WTC11 (cell line): Measurements from ENCODE around the gene METTL1. TPM values are rescaled to one million over a fixed set of nuclear protein-coding genes. Genes with fewer than 3 reads are reported as not detected.

Experiments
- CREM ChIP-seq: sonication (generic); formaldehyde crosslinking; IDR thresholded peaks from 2 replicates; pipeline ENCODE4 v1.8.1; 2022; ENCODE audit warnings: mild to moderate bottlenecking, missing genetic modification reagents, moderate library complexity
- CTCF ChIP-seq: fragments of 200-600 bp; IDR thresholded peaks from 2 replicates; pipeline ENCODE4 v1.8.0; 2022; ENCODE audit warnings: antibody characterized with exemption
- ELF4 ChIP-seq: sonication (generic); formaldehyde crosslinking; IDR thresholded peaks from 2 replicates; pipeline ENCODE4 v1.8.1; 2022; ENCODE audit warnings: low read depth, mild to moderate bottlenecking, moderate library complexity, missing genetic modification reagents
- EMX1 ChIP-seq: fragments of 250-450 bp; sonication (Bioruptor Pico); IDR thresholded peaks from 2 replicates; pipeline ENCODE4 v1.8.0; 2021; ENCODE audit warnings: mild to moderate bottlenecking
- FOXP1 ChIP-seq: sonication (generic); formaldehyde crosslinking; IDR thresholded peaks from 2 replicates; pipeline ENCODE4 v1.8.0; 2022; ENCODE audit warnings: missing genetic modification reagents, mild to moderate bottlenecking, moderate library complexity, borderline replicate concordance
- GABPB1 ChIP-seq: sonication (generic); formaldehyde crosslinking; IDR thresholded peaks from 2 replicates; pipeline ENCODE4 v1.8.1; 2023; ENCODE audit warnings: mild to moderate bottlenecking, missing genetic modification reagents
- HMGA2 ChIP-seq: fragments of 250-450 bp; sonication (Bioruptor Pico); IDR thresholded peaks from 2 replicates; pipeline ENCODE4 v1.4.0; 2021; ENCODE audit warnings: mild to moderate bottlenecking, moderate library complexity
- JUN ChIP-seq: sonication (generic); formaldehyde crosslinking; IDR thresholded peaks from 2 replicates; pipeline ENCODE4 v1.8.0; 2023; ENCODE audit warnings: mild to moderate bottlenecking, missing genetic modification reagents
- NR3C1 ChIP-seq: sonication (generic); formaldehyde crosslinking; conservative IDR thresholded peaks from 2 replicates; pipeline ENCODE4 v1.8.1; 2023; ENCODE audit warnings: low read depth, mild to moderate bottlenecking, missing genetic modification reagents
- SMAD3 ChIP-seq: sonication (generic); formaldehyde crosslinking; IDR thresholded peaks from 2 replicates; pipeline ENCODE4 v1.8.0; 2022; ENCODE audit warnings: missing genetic modification reagents, mild to moderate bottlenecking, borderline replicate concordance
- SOX15 ChIP-seq: fragments of 250-450 bp; sonication (Bioruptor Pico); IDR thresholded peaks from 2 replicates; pipeline ENCODE4 v1.9.0; 2021; ENCODE audit warnings: mild to moderate bottlenecking
- SP1 ChIP-seq: sonication (generic); formaldehyde crosslinking; conservative IDR thresholded peaks from 2 replicates; pipeline ENCODE4 v1.8.1; 2022; ENCODE audit warnings: missing genetic modification reagents
- TEAD1 ChIP-seq: sonication (generic); formaldehyde crosslinking; IDR thresholded peaks from 2 replicates; pipeline ENCODE4 v1.8.0; 2022; ENCODE audit warnings: mild to moderate bottlenecking, missing genetic modification reagents
- USF1 ChIP-seq: sonication (generic); formaldehyde crosslinking; IDR thresholded peaks from 2 replicates; pipeline ENCODE4 v1.8.0; 2022; ENCODE audit warnings: mild to moderate bottlenecking, missing genetic modification reagents
- ZBTB43 ChIP-seq: sonication (generic); formaldehyde crosslinking; IDR thresholded peaks from 2 replicates; pipeline ENCODE4 v1.8.1; 2023; ENCODE audit warnings: mild to moderate bottlenecking, missing genetic modification reagents
- ZNF219 ChIP-seq: sonication (generic); formaldehyde crosslinking; IDR thresholded peaks from 2 replicates; pipeline ENCODE4 v1.8.0; 2023; ENCODE audit warnings: missing genetic modification reagents, mild to moderate bottlenecking, borderline replicate concordance
- ZNF317 ChIP-seq: sonication (generic); formaldehyde crosslinking; IDR thresholded peaks from 2 replicates; pipeline ENCODE4 v1.8.1; 2023; ENCODE audit warnings: low read depth, mild to moderate bottlenecking, moderate library complexity, missing genetic modification reagents, borderline replicate concordance
- ZNF416 ChIP-seq: fragments of 250-450 bp; sonication (Bioruptor Pico); IDR thresholded peaks from 2 replicates; pipeline ENCODE4 v1.9.0; 2021; ENCODE audit warnings: mild to moderate bottlenecking, inconsistent platforms
- ZNF425 ChIP-seq: fragments of 250-450 bp; sonication (Bioruptor Pico); conservative IDR thresholded peaks from 2 replicates; pipeline ENCODE4 v1.9.0; 2021; ENCODE audit warnings: mild to moderate bottlenecking
- ZNF671 ChIP-seq: fragments of 250-450 bp; sonication (Bioruptor Pico); IDR thresholded peaks from 2 replicates; pipeline ENCODE4 v1.8.0; 2021; ENCODE audit warnings: mild to moderate bottlenecking
- total RNA-seq: library from RNA; stranded (reverse); gene quantifications from 3 replicates; pipeline ENCODE4 v1.2.3, GENCODE V29; 2021
- TF ChIP-seq, protein P1 (sequence below): fragments of 250-450 bp; sonication (Bioruptor Pico); IDR thresholded peaks from 2 replicates; pipeline ENCODE4 v1.8.0; 2021; ENCODE audit warnings: mild to moderate bottlenecking
- TF ChIP-seq, protein P2 (sequence below): sonication (generic); formaldehyde crosslinking; IDR thresholded peaks from 2 replicates; pipeline ENCODE4 v1.8.1; 2023; ENCODE audit warnings: mild to moderate bottlenecking, missing genetic modification reagents, moderate library complexity
- TF ChIP-seq, protein P3 (sequence below): sonication (generic); formaldehyde crosslinking; IDR thresholded peaks from 2 replicates; pipeline ENCODE4 v1.8.1; 2023; ENCODE audit warnings: mild to moderate bottlenecking, missing genetic modification reagents, borderline replicate concordance
- TF ChIP-seq, protein P4 (sequence below): fragments of 250-450 bp; sonication (Bioruptor Pico); IDR thresholded peaks from 2 replicates; pipeline ENCODE4 v1.9.0; 2021; ENCODE audit warnings: mild to moderate bottlenecking, borderline replicate concordance

METTL1 gene
- total RNA-seq, 1 experiment from 2014 or later: 25.5 TPM

DNA sequence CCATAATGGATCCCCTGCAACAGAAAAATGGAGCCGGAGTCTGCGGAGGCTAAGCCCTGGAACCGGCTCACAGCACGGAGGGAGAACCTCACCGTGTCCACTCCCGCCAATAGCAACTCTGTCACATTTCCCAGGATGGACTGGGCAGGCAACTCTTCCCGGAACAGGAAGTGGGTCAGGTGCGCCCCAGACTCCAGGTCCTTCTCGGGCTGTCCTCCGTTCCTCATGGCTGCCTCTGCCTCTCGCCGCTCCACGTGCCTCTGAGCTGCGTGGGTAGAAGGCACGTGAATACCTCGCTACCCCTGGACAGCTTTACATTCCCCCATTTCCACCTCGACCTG is 7.3 kb downstream of the METTL1 start (continued):
- TF ChIP-seq SP1 (peak; percentile 15; the same call in 1 of the 2 replicates), CREM (CRISPR knock-in tag) (no peak), ELF4 (CRISPR knock-in tag) (no peak), CTCF (no peak), NR3C1 (CRISPR knock-in tag) (no peak), SOX15 (CRISPR knock-in tag) (no peak), EMX1 (CRISPR knock-in tag) (no peak), ZNF416 (CRISPR knock-in tag) (no peak), JUN (CRISPR knock-in tag) (no peak), HMGA2 (no peak), TEAD1 (CRISPR knock-in tag) (no peak), USF1 (CRISPR knock-in tag) (peak; percentile 71; the same call in 1 of the 2 replicates), ZBTB43 (CRISPR knock-in tag) (peak; percentile 31; the same call in 1 of the 2 replicates), FOXP1 (no peak), SMAD3 (no peak), GABPB1 (CRISPR knock-in tag) (no peak), ZNF671 (CRISPR knock-in tag) (no peak), ZNF317 (CRISPR knock-in tag) (no peak), ZNF219 (no peak), ZNF425 (no peak)
- TF ChIP-seq, protein P1, sequence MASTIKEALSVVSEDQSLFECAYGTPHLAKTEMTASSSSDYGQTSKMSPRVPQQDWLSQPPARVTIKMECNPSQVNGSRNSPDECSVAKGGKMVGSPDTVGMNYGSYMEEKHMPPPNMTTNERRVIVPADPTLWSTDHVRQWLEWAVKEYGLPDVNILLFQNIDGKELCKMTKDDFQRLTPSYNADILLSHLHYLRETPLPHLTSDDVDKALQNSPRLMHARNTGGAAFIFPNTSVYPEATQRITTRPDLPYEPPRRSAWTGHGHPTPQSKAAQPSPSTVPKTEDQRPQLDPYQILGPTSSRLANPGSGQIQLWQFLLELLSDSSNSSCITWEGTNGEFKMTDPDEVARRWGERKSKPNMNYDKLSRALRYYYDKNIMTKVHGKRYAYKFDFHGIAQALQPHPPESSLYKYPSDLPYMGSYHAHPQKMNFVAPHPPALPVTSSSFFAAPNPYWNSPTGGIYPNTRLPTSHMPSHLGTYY (CRISPR knock-in tag): no peak
- TF ChIP-seq, protein P2, sequence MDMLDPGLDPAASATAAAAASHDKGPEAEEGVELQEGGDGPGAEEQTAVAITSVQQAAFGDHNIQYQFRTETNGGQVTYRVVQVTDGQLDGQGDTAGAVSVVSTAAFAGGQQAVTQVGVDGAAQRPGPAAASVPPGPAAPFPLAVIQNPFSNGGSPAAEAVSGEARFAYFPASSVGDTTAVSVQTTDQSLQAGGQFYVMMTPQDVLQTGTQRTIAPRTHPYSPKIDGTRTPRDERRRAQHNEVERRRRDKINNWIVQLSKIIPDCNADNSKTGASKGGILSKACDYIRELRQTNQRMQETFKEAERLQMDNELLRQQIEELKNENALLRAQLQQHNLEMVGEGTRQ (CRISPR knock-in tag): peak; percentile 34
- TF ChIP-seq, protein P3, sequence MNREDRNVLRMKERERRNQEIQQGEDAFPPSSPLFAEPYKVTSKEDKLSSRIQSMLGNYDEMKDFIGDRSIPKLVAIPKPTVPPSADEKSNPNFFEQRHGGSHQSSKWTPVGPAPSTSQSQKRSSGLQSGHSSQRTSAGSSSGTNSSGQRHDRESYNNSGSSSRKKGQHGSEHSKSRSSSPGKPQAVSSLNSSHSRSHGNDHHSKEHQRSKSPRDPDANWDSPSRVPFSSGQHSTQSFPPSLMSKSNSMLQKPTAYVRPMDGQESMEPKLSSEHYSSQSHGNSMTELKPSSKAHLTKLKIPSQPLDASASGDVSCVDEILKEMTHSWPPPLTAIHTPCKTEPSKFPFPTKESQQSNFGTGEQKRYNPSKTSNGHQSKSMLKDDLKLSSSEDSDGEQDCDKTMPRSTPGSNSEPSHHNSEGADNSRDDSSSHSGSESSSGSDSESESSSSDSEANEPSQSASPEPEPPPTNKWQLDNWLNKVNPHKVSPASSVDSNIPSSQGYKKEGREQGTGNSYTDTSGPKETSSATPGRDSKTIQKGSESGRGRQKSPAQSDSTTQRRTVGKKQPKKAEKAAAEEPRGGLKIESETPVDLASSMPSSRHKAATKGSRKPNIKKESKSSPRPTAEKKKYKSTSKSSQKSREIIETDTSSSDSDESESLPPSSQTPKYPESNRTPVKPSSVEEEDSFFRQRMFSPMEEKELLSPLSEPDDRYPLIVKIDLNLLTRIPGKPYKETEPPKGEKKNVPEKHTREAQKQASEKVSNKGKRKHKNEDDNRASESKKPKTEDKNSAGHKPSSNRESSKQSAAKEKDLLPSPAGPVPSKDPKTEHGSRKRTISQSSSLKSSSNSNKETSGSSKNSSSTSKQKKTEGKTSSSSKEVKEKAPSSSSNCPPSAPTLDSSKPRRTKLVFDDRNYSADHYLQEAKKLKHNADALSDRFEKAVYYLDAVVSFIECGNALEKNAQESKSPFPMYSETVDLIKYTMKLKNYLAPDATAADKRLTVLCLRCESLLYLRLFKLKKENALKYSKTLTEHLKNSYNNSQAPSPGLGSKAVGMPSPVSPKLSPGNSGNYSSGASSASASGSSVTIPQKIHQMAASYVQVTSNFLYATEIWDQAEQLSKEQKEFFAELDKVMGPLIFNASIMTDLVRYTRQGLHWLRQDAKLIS (CRISPR knock-in tag): no peak
- TF ChIP-seq, protein P4, sequence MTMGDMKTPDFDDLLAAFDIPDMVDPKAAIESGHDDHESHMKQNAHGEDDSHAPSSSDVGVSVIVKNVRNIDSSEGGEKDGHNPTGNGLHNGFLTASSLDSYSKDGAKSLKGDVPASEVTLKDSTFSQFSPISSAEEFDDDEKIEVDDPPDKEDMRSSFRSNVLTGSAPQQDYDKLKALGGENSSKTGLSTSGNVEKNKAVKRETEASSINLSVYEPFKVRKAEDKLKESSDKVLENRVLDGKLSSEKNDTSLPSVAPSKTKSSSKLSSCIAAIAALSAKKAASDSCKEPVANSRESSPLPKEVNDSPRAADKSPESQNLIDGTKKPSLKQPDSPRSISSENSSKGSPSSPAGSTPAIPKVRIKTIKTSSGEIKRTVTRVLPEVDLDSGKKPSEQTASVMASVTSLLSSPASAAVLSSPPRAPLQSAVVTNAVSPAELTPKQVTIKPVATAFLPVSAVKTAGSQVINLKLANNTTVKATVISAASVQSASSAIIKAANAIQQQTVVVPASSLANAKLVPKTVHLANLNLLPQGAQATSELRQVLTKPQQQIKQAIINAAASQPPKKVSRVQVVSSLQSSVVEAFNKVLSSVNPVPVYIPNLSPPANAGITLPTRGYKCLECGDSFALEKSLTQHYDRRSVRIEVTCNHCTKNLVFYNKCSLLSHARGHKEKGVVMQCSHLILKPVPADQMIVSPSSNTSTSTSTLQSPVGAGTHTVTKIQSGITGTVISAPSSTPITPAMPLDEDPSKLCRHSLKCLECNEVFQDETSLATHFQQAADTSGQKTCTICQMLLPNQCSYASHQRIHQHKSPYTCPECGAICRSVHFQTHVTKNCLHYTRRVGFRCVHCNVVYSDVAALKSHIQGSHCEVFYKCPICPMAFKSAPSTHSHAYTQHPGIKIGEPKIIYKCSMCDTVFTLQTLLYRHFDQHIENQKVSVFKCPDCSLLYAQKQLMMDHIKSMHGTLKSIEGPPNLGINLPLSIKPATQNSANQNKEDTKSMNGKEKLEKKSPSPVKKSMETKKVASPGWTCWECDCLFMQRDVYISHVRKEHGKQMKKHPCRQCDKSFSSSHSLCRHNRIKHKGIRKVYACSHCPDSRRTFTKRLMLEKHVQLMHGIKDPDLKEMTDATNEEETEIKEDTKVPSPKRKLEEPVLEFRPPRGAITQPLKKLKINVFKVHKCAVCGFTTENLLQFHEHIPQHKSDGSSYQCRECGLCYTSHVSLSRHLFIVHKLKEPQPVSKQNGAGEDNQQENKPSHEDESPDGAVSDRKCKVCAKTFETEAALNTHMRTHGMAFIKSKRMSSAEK (CRISPR knock-in tag): no peak
